ENCODE measurements around the gene CCDC200. TPM values are rescaled to one million over a fixed set of nuclear protein-coding genes. Genes with fewer than 3 reads are reported as not detected.
"Not testable (repeated sequence)": the region's sequence is repeated elsewhere in the genome, so short reads cannot be mapped to it uniquely, and the experiment has no call there.

Gene CCDC200
- total RNA-seq (under 1 TPM in 4 of 7 donors, not detected in 3; 0.27 to 0.57 (median 0.34) TPM), polyA plus RNA-seq (under 1 TPM in 1 of 2 donors, not detected in 1; 0.12 TPM)
- long read RNA-seq, donor 1, partial matches to known transcripts, result 1 of 100 reads
- long read RNA-seq, donor 1, other reads (novel, unspliced or antisense), result 99 of 100 reads
- long read RNA-seq, donor 2, partial matches to known transcripts, result 5 of 5 reads
- long read RNA-seq, donor 2, other reads (novel, unspliced or antisense), result 0 of 5 reads
- long read RNA-seq, donor 3, partial matches to known transcripts, result 0 of 24 reads
- long read RNA-seq, donor 3, other reads (novel, unspliced or antisense), result 24 of 24 reads

DNA sequence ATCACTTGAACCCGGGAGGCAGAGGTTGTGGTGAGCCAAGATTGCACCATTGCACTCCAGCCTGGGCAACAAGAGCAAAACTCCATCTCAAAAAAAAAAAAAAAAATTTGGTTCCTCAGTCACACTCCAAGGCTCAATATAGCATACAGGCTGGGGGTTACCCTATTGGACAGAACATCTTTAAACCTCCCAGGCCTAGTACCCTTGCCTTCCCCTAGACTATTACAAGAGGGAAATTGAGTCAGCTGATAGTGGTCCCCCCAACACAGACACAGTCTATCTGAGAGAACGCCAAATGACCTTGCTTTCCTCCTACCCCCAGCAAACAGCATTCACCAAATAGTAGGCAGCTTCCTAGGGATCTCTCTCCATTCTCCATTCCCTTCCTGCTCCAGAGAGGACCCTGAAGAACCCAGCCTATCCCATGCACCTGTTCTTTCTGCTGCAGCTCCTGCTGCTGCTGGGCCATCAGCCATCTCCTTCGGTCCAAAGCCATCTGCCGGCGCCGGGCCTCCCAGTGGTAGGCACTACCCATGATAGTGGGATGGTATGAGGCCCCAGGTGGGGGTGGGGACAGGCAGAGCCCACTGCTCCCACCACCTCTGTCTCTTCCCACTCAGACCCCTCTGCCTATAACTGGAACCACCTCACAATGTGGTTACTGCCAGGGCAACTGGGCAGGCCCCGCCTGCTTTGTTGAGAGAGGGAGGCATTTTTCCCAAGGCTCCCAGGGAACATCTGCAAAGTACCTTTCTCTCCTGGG lies at the start of gene CCDC200:
Gene CCDC200 (minus strand): TSS at position 604 of the 763 bp plus-strand sequence. CDS start 69 bp downstream, at position 535.
- not testable (repeated sequence) for H3K4me1 ChIP-seq (ENCODE audit: insufficient read depth); DNase-seq; H3K36me3 ChIP-seq; H3K27me3 ChIP-seq; H3K4me3 ChIP-seq; H3K27ac ChIP-seq; H3K9me3 ChIP-seq
- intact Hi-C loops (cut with DNase I), result loop anchor here in 1 of 4 donors (5.0 kb wide), 1 partner anchor 156 kb away; no protein-coding TSS in a partner anchor
- WGBS, 3 donors, result no CpG with 5 or more reads among the region's 7 CpGs

- H3K9me3 ChIP-seq; H3K27me3 ChIP-seq; intact Hi-C loops (cut with DNase I); H3K4me3 ChIP-seq; H3K4me1 ChIP-seq (ENCODE audit: insufficient read depth); H3K27ac ChIP-seq; H3K36me3 ChIP-seq; DNase-seq: not testable (repeated sequence)
- no CpG with 5 or more reads among the region's 30 CpGs for WGBS, 3 donors
Measured at GRCh38 chr17:43272914-43273313, 44.5 kb upstream of the CCDC200 start.

DNA sequence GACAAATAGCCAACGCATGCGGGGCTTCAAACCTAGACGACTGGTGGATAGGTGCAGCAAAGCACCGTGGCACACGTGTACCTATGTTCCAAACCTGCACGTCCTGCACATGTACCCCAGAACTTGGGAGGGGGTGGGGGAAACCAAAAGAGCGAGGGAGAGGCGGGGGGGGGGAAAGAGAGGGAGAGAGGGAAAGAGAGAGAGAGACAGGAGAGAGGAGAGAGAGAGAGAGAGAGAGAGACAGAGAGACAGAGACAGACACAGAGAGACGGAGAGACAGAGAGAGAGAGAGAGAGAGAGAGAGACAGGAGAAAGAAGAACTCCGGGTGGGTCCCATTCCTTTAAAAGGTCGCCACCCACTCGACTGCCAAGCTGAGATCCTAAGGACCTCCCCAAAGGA lies 44.1 kb upstream of the CCDC200 start:
- H3K27me3 ChIP-seq; DNase-seq; H3K27ac ChIP-seq; intact Hi-C loops (cut with DNase I); H3K4me1 ChIP-seq (ENCODE audit: insufficient read depth); H3K36me3 ChIP-seq; H3K4me3 ChIP-seq; H3K9me3 ChIP-seq: not testable (repeated sequence)
- WGBS, 3 donors, result no CpG with 5 or more reads among the region's 12 CpGs

GRCh38 chr17:43270552-43271504 lies 42.4 kb upstream of the CCDC200 start:
- DNase-seq; H3K27me3 ChIP-seq; H3K9me3 ChIP-seq; H3K4me1 ChIP-seq (ENCODE audit: insufficient read depth); intact Hi-C loops (cut with DNase I); H3K4me3 ChIP-seq; H3K36me3 ChIP-seq; H3K27ac ChIP-seq: not testable (repeated sequence)
- WGBS, 3 donors, result no CpG with 5 or more reads among the region's 43 CpGs

DNA sequence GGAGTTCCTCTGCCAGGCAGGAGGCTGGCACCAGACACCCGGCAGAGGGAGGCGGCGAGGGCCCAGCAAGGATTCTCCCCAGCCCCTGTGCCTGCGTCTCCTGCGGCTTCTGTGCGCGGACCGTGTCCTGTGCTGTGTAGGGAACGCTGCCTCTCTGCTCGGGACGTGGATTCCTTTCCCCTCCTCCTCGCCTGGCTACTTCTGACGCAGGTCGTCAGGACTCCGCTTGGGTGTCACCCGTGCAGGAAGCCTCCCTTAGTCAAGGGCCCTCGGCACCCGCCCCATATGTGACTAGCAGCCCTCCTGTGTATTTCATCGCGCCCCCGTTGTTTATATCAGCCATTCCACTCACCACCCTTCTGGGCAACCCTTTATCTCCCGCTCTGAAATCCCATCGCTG lies 18.0 kb upstream of the CCDC200 start:
- WGBS, 3 donors, result 4 to 26% (median 10%) methylated on average over 12 to 20 of the region's 23 CpGs
- DNase-seq; H3K36me3 ChIP-seq; H3K9me3 ChIP-seq; H3K4me1 ChIP-seq (ENCODE audit: insufficient read depth); H3K27me3 ChIP-seq; intact Hi-C loops (cut with DNase I): not testable (repeated sequence)
- Histone ChIP-seq H3K4me3 (peak overlapping the region; percentile 37), H3K27ac (peak overlapping the region in 1 of 2 donors; percentile 42)

DNA sequence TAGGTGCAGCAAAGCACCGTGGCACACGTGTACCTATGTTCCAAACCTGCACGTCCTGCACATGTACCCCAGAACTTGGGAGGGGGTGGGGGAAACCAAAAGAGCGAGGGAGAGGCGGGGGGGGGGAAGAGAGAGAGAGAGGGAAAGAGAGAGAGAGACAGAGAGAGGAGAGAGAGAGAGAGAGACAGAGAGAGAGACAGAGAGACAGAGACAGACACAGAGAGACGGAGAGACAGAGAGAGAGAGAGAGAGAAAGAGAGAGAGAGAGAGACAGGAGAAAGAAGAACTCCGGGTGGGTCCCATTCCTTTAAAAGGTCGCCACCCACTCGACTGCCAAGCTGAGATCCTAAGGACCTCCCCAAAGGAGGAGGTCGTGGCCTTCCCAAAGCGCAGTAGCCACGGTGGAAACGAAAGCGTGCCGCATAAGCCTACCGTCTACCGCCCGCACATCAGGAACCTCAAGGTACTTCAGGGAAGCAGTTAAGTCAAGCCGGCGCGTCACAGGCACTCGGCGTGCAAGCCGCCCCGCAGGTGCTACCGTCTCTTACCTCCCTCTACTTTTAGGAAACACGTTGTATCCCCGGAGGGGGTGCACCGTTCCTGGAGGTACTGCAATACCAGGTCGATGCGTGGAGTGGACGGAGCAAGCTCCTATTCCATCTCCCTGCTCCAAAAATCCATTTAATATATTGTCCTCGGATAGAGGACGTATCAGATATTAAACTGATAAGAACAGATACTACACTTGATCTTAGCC lies 12.4 kb upstream of the CCDC200 start:
- H3K27ac ChIP-seq; H3K27me3 ChIP-seq; H3K9me3 ChIP-seq; intact Hi-C loops (cut with DNase I); DNase-seq; H3K4me3 ChIP-seq; H3K4me1 ChIP-seq (ENCODE audit: insufficient read depth); H3K36me3 ChIP-seq: not testable (repeated sequence)
- no CpG with 5 or more reads among the region's 34 CpGs for WGBS, 3 donors

- H3K27me3 ChIP-seq; H3K9me3 ChIP-seq; H3K4me1 ChIP-seq (ENCODE audit: insufficient read depth); intact Hi-C loops (cut with DNase I); DNase-seq; H3K27ac ChIP-seq; H3K36me3 ChIP-seq; H3K4me3 ChIP-seq: not testable (repeated sequence)
- WGBS, 3 donors, result no CpG with 5 or more reads among the region's 26 CpGs
Measured at GRCh38 chr17:43239597-43239996, 11.2 kb upstream of the CCDC200 start.

- not testable (repeated sequence) for H3K27me3 ChIP-seq
Measured at GRCh38 chr17:43233877-43234276, 5.5 kb upstream of the CCDC200 start, which contains the start of gene RNU2-1. TSS of gene RNU2-1 (minus strand) at chr17:43233977.

DNA sequence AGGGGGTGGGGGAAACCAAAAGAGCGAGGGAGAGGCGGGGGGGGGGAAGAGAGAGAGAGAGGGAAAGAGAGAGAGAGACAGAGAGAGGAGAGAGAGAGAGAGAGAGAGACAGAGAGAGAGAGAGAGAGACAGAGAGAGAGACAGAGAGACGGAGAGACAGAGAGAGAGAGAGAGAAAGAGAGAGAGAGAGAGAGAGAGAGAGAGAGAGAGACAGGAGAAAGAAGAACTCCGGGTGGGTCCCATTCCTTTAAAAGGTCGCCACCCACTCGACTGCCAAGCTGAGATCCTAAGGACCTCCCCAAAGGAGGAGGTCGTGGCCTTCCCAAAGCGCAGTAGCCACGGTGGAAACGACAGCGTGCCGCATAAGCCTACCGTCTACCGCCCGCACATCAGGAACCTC lies 4.8 kb upstream of the CCDC200 start:
- H3K4me3 ChIP-seq; H3K27me3 ChIP-seq; H3K4me1 ChIP-seq (ENCODE audit: insufficient read depth); DNase-seq; H3K36me3 ChIP-seq; H3K27ac ChIP-seq; H3K9me3 ChIP-seq; intact Hi-C loops (cut with DNase I): not testable (repeated sequence)
- no CpG with 5 or more reads among the region's 15 CpGs for WGBS, 3 donors

More at GRCh38 chr17:43233877-43234276, 5.5 kb upstream of the CCDC200 start, which contains the start of gene RNU2-1:
- DNase-seq; H3K27ac ChIP-seq; H3K36me3 ChIP-seq; intact Hi-C loops (cut with DNase I); H3K4me1 ChIP-seq (ENCODE audit: insufficient read depth); H3K9me3 ChIP-seq; H3K4me3 ChIP-seq: not testable (repeated sequence)
- WGBS, 3 donors, result no CpG with 5 or more reads among the region's 31 CpGs

DNA sequence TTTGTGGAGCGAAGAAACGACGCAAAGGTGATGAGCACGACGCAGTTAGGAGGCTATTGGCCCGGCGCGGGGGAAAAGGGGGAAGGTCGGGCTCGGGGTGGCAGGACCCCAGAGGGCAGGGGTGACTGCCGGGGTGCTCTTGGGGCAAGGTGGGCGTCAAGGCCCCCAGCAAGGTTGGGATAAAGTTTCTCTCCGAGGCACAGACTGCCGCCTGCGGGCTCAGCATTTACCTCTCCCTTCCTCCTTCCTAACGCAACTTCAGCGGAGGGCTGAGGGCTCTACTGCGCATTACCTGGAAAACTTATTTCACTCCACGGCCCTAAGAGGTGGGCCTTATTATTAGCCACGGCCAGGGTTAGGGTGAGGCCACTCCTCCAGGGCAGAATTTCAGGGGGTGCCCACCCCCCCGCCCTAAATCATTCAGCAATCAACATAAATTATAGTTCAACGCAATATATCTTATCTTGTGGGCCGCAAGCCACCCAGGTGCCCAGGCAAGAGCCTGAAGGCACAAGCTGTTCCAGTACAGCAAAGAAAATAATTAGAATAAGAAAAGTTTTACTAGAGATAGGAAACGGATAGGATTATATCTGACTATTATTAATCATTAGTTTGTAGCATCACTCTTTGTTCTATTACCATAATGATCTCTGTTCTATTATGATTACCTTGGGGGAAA lies 3.7 kb upstream of the CCDC200 start:
- H3K4me3 ChIP-seq, result peak overlapping the region; percentile 0
- H3K4me1 ChIP-seq (ENCODE audit: insufficient read depth); H3K36me3 ChIP-seq; intact Hi-C loops (cut with DNase I); H3K9me3 ChIP-seq; H3K27ac ChIP-seq; H3K27me3 ChIP-seq: not testable (repeated sequence)
- DNase-seq, result peak; percentile 68 to 92 (median 73)
- WGBS, 3 donors, result 70 to 75% (median 70%) methylated on average over 8 to 20 of the region's 24 CpGs

Measured in ovary (tissue), 10 donors.